WI38 (cell line): Measurements from ENCODE around the gene MPZL3.

ENCODE experiments used
- H3K4me3 ChIP-seq: 2 replicates; pipeline ENCODE4 v1.5.1; 2011; ENCODE audit warnings: low read depth, mild to moderate bottlenecking, control low read depth, low read length
- TF ChIP-seq, protein P1 (sequence below): IDR thresholded peaks from 2 replicates; pipeline ENCODE4 v1.5.1; 2012; ENCODE audit warnings: low read depth, mild to moderate bottlenecking, control low read depth, low read length

Gene MPZL3

DNA sequence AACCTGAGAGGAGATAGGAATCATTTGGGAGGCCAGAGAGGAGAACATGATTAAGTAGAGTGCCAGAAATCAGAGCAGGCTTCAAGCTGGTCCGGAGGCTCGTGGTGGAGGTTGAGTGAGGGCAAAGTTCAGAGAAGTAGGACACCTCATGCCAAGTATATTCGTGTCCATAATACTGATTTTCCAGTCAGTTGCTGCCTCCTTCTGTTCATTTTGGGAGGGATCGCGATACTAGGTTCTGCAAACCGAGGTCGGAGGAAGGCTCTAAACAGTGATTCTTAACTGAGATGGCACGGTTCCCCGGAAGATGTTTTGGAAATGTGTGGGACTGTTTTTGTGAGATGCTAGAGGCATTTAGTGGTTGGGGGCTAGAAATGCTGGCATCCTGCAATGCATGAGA lies 38.8 kb upstream of the MPZL3 start:
- TF ChIP-seq, protein P1, sequence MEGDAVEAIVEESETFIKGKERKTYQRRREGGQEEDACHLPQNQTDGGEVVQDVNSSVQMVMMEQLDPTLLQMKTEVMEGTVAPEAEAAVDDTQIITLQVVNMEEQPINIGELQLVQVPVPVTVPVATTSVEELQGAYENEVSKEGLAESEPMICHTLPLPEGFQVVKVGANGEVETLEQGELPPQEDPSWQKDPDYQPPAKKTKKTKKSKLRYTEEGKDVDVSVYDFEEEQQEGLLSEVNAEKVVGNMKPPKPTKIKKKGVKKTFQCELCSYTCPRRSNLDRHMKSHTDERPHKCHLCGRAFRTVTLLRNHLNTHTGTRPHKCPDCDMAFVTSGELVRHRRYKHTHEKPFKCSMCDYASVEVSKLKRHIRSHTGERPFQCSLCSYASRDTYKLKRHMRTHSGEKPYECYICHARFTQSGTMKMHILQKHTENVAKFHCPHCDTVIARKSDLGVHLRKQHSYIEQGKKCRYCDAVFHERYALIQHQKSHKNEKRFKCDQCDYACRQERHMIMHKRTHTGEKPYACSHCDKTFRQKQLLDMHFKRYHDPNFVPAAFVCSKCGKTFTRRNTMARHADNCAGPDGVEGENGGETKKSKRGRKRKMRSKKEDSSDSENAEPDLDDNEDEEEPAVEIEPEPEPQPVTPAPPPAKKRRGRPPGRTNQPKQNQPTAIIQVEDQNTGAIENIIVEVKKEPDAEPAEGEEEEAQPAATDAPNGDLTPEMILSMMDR = no peak

DNA sequence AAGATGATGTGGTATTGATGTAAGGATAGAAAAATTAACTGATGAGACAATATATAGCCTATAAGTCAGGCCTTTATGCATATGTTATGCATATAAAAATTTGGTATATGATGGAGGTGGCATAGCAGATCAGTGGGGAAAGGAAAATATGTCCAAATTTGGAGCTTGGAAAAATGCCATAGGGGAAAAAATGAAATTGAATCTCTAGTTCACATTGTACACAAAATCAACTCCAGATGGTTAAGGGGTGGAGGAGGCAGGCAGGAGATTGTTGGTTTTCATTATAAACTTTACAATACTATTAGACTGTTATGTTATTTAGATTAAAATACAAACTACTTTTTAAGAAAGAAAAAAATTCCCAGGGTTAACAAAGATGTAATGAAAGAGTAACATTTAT lies 37.2 kb upstream of the MPZL3 start:
- H3K4me3 ChIP-seq = no peak overlapping the region
- TF ChIP-seq, protein P1 = no peak

More for the DNA sequence above, 38.8 kb upstream of the MPZL3 start:
- no peak overlapping the region for H3K4me3 ChIP-seq

DNA sequence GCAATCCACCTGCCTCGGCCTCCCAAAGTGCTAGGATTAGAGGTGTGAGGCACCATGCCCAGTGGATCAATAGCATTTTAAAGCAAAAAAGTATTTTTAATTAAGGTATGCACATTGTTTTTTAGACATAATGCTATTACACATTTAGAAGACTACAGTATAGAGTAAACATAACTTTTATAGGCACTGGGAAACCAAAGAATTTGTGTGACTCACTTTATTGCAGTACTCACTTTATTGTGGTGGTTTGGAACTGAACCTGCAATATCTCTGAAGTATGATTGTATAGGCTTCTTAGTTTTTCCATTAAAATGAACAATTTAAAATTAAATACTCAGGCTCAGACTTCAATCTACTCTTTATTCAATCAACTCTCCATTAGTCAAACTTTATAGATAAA lies 34.8 kb upstream of the MPZL3 start:
- H3K4me3 ChIP-seq = no peak overlapping the region
- TF ChIP-seq, protein P1 = no peak

DNA sequence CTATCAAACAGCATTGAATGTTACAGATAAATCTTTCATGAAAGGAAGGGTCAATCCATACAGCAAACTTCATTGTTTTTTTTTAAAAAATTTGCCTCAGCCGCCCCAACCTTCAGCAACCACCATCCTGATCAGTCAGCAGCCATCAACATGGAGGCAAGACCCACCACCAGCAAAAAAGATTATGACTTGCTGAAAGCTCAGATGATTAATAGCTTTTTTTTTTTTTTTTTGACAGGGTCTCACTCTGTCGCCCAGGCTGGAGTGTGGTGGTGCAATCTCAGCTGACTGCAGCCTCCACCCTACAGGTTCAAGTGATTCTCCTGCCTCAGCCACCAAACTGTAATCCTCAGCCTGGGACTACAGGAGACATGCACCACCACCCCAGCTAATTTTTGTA lies 34.4 kb upstream of the MPZL3 start:
- TF ChIP-seq, protein P1 = no peak
- no peak overlapping the region for H3K4me3 ChIP-seq

DNA sequence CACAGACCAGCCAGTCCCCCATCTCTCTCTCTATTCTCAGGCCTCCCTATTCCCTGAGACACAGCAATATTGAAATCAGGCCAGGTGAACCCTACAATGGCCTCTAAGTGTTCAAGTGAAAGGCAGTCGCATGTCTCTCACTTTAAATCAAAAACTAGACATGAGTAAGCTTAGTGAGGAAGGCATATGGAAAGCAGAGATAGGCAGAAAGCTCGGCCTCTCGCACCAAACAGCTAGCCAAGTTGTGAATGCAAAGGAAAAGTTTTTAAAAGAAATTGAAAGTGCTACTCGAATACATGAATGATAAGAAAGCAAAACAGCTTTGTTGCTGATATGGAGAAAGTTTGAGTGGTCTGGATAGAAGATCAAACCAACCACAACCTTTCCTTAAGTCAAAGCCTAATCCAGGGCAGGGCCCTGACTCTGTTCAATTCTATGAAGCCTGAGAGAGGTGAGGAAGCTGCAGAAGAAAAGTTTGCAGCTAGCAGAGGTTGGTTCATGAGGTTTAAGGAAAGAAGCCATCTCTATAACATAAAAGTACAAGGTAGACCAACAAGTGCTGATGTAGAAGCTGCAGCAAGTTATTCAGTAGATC lies 31.7 kb upstream of the MPZL3 start:
- H3K4me3 ChIP-seq = no peak overlapping the region

DNA sequence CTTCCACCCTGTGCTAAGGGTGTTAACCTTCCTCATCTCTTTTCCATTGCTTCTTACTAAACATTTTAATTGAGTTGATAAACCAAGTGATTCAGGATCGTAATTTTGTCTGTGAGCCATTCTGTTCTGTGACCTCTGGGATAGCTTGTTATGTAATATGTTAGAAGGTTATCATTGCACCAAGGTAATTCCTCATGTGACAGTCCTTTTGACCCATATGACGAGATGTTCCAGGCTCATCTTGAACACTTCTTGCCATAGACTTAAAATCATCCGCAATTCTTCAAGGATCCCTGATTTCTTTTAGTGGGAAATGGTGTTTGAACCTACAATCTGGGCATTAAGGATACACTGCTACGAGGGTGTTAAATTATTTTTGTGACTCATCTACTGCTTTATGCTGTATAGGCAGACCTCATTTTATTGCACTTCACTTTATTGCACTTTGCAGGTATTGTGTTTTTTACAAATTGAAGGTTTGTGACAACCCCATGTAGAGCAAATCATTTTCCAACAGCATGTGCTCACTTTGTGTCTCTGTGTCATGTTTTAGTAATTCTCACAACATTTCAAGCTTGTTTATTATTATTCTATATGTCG lies 31.0 kb upstream of the MPZL3 start:
- TF ChIP-seq, protein P1 = no peak
- H3K4me3 ChIP-seq = no peak overlapping the region

More for the DNA sequence above, 31.7 kb upstream of the MPZL3 start:
- TF ChIP-seq, protein P1 = no peak

DNA sequence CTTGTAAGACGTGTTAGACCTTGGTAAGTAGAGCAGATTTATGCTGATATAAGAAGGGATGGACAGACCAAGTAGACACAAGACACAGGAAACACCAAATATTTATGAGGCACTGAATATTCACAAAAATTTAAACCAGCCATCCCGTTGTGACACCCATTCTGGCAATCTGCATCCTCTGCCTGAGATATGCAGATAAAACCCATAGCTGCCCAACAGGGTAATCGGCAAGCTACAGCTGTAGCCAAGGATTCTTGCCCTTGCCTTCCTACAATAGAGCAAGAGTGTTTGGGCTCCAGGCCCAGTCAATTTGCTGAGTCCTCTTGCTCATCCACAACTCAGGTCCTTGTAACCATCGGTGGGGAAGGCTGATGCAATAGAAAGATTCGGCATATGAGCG lies 30.4 kb upstream of the MPZL3 start:
- H3K4me3 ChIP-seq = no peak overlapping the region
- TF ChIP-seq, protein P1 = no peak
